Caco-2 (cell line): ENCODE measurements around the gene PERCC1. TPM values are rescaled to one million over a fixed set of nuclear protein-coding genes. Genes with fewer than 3 reads are reported as not detected.
A peak's percentile ranks its signal among the peaks of the same experiment; 100 is the strongest.

Experiments used
- BruUV-seq: library from RNA; stranded (reverse); fragments of 400-500 nt; replicated peaks from 2 replicates; lab custom pipeline; 2021; lab: Mats Ljungman, UMichigan
- CTCF ChIA-PET: fragments of 300-600 bp; sonication (Branson Sonifier 250); formaldehyde crosslinking; loops from one replicate; lab custom pipeline; 2022; ENCODE audit warnings: antibody characterized with exemption; lab: Charles Lee
- POLR2A ChIA-PET: fragments of 300-600 bp; sonication (Branson Sonifier 250); formaldehyde crosslinking; loops from one replicate; lab custom pipeline; 2022; ENCODE audit warnings: antibody characterized with exemption; lab: Charles Lee
- DNase-seq, 2 experiments: peaks; one replicate each; pipeline versions ENCODE4 v3.0.0 to v3.0.0-alpha.2; 2020 to 2022
- H3K27me3 ChIP-seq: replicated peaks from 2 replicates; pipeline ENCODE4 v1.6.0; 2011; ENCODE audit warnings: low read length; ENCODE audit not compliant: control insufficient read depth, insufficient read depth
- H3K36me3 ChIP-seq: 2 replicates; pipeline ENCODE4 v1.5.1; 2011; ENCODE audit warnings: low read length; ENCODE audit not compliant: control insufficient read depth, insufficient read depth
- H3K4me1 ChIP-seq: fragments of 250-450 bp; sonication (Bioruptor Pico); 2 replicates; pipeline ENCODE4 v1.5.1; 2020; ENCODE audit warnings: mild to moderate bottlenecking
- H3K4me3 ChIP-seq: 2 replicates; pipeline ENCODE4 v1.5.1; 2011; ENCODE audit warnings: low read depth, mild to moderate bottlenecking, control low read depth, low read length
- H3K9me3 ChIP-seq: fragments of 250-450 bp; sonication (Bioruptor Pico); 2 replicates; pipeline ENCODE4 v1.5.1; 2020; ENCODE audit warnings: mild to moderate bottlenecking, moderate library complexity
- H3K27ac Mint-ChIP-seq: one replicate; pipeline ENCODE4 v1.8.0; 2022; ENCODE audit warnings: mixed read lengths; ENCODE audit not compliant: unreplicated experiment
- H3K27me3 Mint-ChIP-seq: one replicate; pipeline ENCODE4 v1.8.0; 2022; ENCODE audit warnings: mixed read lengths; ENCODE audit not compliant: insufficient read depth, unreplicated experiment
- H3K36me3 Mint-ChIP-seq: one replicate; pipeline ENCODE4 v1.8.0; 2022; ENCODE audit warnings: mild to moderate bottlenecking, mixed read lengths; ENCODE audit not compliant: insufficient read depth, unreplicated experiment
- H3K4me1 Mint-ChIP-seq: one replicate; pipeline ENCODE4 v1.8.0; 2022; ENCODE audit warnings: low read depth, mixed read lengths; ENCODE audit not compliant: unreplicated experiment
- H3K4me3 Mint-ChIP-seq: one replicate; pipeline ENCODE4 v1.8.0; 2022; ENCODE audit warnings: mild to moderate bottlenecking, moderate library complexity, mixed read lengths; ENCODE audit not compliant: unreplicated experiment
- H3K9me3 Mint-ChIP-seq: one replicate; pipeline ENCODE4 v1.8.0; 2022; ENCODE audit warnings: mixed read lengths; ENCODE audit not compliant: unreplicated experiment
- CTCF ChIP-seq, 2 experiments: fragments of 200-600 bp in 1 of 2; IDR thresholded peaks; 1 replicate in 1 of 2; 2 replicates in 1 of 2; pipeline versions ENCODE4 v1.5.1 to v1.8.0; 2011 to 2022; ENCODE audit warnings: antibody characterized with exemption in 1 of 2, control low read depth in 1 of 2, inconsistent platforms in 1 of 2, low read depth in 1 of 2, low read length in 1 of 2, mild to moderate bottlenecking in 1 of 2, moderate library complexity in 1 of 2; ENCODE audit not compliant: insufficient read depth in 1 of 2, severe bottlenecking in 1 of 2, unreplicated experiment in 1 of 2
- intact Hi-C: fragments of 100-400 bp; cut with micrococcal nuclease; formaldehyde crosslinking; loops from one replicate; pipeline ENCODE4 v1.10.0; 2022; ENCODE audit not compliant: unreplicated experiment
- total RNA-seq: library from RNA; stranded (reverse); gene quantifications from 2 replicates; pipeline ENCODE4 v1.2.3, GENCODE V29; 2022

The PERCC1 gene
- total RNA-seq, 1 experiment from 2014 or later: 2.1 TPM

- Mint-ChIP-seq H3K36me3 (no peaks in the 10 kb centered on the region), H3K27me3 (no peaks in the 10 kb centered on the region)
Observed at GRCh38 chr16:1449201-1449788, 18.4 kb downstream of the PERCC1 start.

GRCh38 chr16:1450218-1450617 lies 19.3 kb downstream of the PERCC1 start:
- peak; percentile 3 to 15 for TF ChIP-seq CTCF (IDR thresholded peaks at IDR 0.05; ENCODE audit: insufficient read depth in 1 of 2, low read depth in 1 of 2, low read length in 1 of 2, severe bottlenecking in 1 of 2, unreplicated experiment in 1 of 2)
- intact Hi-C loops: no loop called here
- no peaks in the 10 kb centered on the region for H3K27me3 Mint-ChIP-seq
- Histone ChIP-seq H3K36me3 (peaks cover 1% of the 10 kb centered on the region; the same call in 1 of the 2 replicates), H3K27me3 (no peaks in the 10 kb centered on the region), H3K4me1 (no peaks in the 10 kb centered on the region), H3K4me3 (no peak overlapping the region), H3K9me3 (no peaks in the 10 kb centered on the region)
- H3K36me3 Mint-ChIP-seq: peaks cover 4% of the 10 kb centered on the region
- H3K9me3 Mint-ChIP-seq: no peaks in the 10 kb centered on the region
- H3K4me3 Mint-ChIP-seq: no peak overlapping the region
- BruUV-seq: no TSS peak
- peak in 1 of 2 experiments; percentile 28 for DNase-seq
- H3K4me1 Mint-ChIP-seq: no peaks in the 10 kb centered on the region
- peak overlapping the region; percentile 30 for H3K27ac Mint-ChIP-seq
- ChIA-PET CTCF (no interaction called here), POLR2A (no interaction called here)

More at GRCh38 chr16:1449201-1449788, 18.4 kb downstream of the PERCC1 start:
- DNase-seq: no peak
- H3K27me3 ChIP-seq: no peaks in the 10 kb centered on the region
- ChIA-PET POLR2A (no interaction called here), CTCF (no interaction called here)
- H3K36me3 ChIP-seq: peaks cover 1% of the 10 kb centered on the region; the same call in 1 of the 2 replicates
- H3K4me3 ChIP-seq: no peak overlapping the region
- Mint-ChIP-seq H3K9me3 (no peaks in the 10 kb centered on the region), H3K4me3 (no peak overlapping the region), H3K27ac (no peak overlapping the region), H3K4me1 (no peaks in the 10 kb centered on the region)
- H3K9me3 ChIP-seq: no peaks in the 10 kb centered on the region
- intact Hi-C loops: no loop called here
- no peak for TF ChIP-seq CTCF (IDR thresholded peaks at IDR 0.05; ENCODE audit: insufficient read depth in 1 of 2, low read depth in 1 of 2, low read length in 1 of 2, severe bottlenecking in 1 of 2, unreplicated experiment in 1 of 2)
- H3K4me1 ChIP-seq: no peaks in the 10 kb centered on the region
- no TSS peak for BruUV-seq

GRCh38 chr16:1450841-1451240 lies 20.0 kb downstream of the PERCC1 start:
- no peak for TF ChIP-seq CTCF (IDR thresholded peaks at IDR 0.05; ENCODE audit: insufficient read depth in 1 of 2, low read depth in 1 of 2, low read length in 1 of 2, severe bottlenecking in 1 of 2, unreplicated experiment in 1 of 2)
- H3K4me1 ChIP-seq: no peaks in the 10 kb centered on the region
- H3K27me3 ChIP-seq: no peaks in the 10 kb centered on the region
- no peaks in the 10 kb centered on the region for H3K4me1 Mint-ChIP-seq
- no peak for DNase-seq
- H3K27ac Mint-ChIP-seq: no peak overlapping the region
- H3K4me3 ChIP-seq: no peak overlapping the region
- BruUV-seq: no TSS peak
- H3K9me3 ChIP-seq: no peaks in the 10 kb centered on the region
- ChIA-PET POLR2A (no interaction called here), CTCF (no interaction called here)
- peaks cover 1% of the 10 kb centered on the region; the same call in 1 of the 2 replicates for H3K36me3 ChIP-seq
- no peaks in the 10 kb centered on the region for H3K9me3 Mint-ChIP-seq
- H3K27me3 Mint-ChIP-seq: no peaks in the 10 kb centered on the region
- no peak overlapping the region for H3K4me3 Mint-ChIP-seq
- H3K36me3 Mint-ChIP-seq: peaks cover 5% of the 10 kb centered on the region
- intact Hi-C loops: no loop called here
